ENCODE data around the gene DNAH1.

The DNAH1 gene

DNA sequence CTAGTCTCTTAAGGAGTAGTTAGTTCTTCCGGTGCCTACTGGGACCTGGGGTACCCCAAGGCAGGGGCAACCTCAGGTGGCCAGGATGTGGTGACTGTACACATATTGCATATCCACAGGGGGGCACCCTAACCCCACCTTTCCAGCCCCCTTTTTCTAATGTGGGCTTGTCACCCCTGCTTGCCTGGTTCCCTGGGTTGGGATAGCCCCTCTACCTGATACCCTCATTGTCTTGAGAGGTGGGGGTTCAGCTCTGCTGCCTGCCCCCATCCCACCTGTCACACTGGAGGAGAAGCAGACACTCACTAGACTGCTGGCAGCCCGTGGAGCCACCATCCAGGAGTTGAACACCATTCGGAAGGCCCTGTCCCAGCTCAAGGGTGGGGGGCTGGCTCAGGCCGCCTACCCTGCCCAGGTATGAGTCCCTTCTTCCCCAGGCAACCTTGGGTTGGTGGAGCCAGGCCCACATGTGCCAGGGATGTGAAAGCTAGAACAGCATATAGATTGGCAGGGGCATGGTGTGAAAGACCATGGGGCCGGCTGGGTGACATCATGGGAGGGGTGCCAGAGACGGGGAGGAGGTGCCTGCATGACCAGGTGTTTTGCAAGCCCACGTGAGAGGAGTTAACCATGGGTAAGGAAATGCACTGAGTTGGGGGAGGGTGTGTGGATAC lies 24.5 kb upstream of the DNAH1 start:
- DNase-seq = no peak

DNA sequence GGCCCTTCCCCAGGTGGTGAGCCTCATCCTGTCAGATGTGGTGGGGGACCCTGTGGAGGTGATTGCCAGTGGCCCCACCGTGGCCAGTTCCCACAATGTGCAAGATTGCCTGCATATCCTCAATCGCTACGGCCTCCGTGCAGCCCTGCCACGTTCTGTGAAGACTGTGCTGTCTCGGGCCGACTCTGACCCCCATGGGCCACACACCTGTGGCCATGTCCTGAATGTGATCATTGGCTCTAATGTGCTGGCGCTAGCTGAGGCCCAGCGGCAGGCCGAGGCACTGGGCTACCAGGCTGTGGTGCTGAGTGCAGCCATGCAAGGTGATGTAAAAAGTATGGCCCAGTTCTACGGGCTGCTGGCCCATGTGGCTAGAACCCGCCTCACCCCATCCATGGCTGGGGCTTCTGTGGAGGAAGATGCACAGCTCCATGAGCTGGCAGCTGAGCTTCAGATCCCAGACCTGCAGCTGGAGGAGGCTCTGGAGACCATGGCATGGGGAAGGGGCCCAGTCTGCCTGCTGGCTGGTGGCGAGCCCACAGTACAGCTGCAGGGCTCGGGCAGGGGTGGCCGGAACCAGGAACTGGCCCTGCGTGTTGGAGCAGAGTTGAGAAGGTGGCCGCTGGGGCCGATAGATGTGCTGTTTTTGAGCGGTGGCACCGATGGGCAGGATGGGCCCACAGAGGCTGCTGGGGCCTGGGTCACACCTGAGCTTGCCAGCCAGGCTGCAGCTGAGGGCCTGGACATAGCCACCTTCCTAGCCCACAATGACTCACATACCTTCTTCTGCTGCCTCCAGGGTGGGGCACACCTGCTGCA lies 23.7 kb upstream of the DNAH1 start:
- no peak for DNase-seq

DNA sequence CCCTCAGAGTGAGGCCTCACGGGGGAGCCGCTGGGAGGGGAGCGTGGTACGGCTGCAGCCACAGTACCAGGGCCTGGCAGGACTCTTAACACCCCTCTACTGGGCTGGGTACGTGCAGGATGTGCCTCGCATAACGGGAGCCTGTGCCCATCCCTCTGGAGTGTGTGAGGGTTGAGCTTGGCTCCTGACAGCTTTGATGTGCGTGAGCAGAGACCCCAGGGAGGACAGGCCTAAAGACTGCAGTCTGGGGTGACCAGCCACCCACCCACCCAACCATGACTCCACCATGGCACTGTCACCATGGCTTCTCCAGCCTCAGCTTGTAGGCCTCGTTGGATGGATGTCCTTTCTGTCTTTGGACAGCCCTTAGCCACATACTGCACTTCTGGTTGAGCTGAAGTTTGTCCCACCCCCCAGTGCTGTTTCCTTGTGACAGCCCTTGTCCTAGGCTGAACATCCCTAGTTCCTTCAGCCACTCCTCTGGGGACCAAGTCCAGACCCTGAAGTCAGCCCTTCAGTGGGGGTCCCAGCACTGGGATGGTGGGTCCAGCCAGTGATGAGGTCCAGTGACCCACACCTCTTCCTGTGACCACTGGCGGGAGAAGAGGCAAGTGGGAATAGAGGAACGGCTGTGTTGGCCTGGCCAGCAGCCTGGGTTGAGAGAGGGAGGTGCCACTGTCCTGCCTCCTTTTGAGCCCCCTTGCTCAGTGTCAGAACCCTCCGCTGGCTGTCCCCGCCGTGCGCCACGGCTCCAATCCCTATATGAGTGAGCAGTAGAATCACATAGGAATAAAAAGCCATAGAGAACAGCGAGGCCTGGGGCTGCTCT lies 22.4 kb upstream of the DNAH1 start:
- DNase-seq = no peak

DNA sequence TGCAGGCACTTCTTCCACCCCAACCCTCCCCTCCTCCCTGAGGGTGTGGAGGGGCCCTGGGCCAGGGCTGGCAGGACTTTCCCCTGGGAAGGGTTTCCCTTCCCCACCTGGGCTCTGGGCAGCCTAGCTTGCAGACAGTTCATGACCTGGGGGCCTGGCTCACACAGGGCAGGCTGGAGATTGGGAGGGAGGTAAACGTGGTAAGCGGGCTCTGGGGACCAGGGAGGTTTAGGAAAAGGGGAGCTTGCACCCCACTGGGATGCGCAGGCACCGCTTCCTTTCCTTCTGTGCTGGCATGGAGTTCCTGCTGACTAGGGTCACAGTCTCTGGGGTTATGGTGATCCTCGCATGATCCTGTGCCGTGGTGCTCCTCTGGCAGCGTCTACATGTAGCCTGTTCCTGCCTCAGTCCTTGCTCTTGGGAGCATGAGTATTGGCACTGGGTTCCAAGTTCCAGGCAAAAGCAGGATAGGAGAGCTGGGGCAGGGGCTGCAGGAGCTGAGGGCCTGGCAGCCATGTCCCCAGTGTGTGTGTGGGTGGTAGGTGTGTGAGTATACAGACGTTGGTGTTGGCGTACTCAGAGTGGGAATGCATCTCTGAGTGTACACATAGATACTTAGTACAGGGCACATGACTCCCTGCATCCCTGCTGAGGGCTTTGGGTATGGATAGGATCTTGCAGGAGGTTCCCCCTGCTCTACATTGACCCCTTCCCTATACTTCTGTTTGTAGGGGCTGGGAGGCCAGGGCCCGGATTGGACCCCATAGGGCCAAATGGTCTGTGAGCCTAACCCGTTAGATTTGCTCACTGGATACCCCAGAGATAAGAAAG lies 21.6 kb upstream of the DNAH1 start:
- no peak for DNase-seq

DNA sequence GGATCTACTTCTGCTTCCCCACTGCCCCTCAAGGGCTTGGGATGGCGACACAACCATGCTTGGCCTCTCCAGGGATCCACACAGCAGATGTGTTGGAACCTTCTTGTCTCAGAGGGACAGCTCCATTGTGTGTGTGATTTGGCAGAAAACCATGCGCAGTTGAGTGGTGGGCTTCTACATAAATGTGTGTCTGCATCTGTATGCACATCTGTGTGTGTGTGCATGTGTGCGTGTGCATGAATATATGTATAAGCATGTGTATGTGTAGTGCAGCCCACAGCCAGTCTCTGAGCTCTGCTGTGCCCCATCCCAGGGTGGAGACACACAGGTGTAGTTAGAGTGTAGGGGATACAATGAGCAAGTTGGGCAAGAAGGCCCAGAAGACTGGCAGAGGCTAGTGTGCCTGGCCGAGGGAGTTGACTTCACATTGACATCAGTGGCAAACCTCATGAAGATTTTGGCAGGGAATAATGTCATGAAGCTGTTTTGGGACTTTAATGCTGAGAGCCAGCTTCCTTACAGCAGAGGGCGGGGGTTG lies 20.4 kb upstream of the DNAH1 start:
- DNase-seq = no peak

DNA sequence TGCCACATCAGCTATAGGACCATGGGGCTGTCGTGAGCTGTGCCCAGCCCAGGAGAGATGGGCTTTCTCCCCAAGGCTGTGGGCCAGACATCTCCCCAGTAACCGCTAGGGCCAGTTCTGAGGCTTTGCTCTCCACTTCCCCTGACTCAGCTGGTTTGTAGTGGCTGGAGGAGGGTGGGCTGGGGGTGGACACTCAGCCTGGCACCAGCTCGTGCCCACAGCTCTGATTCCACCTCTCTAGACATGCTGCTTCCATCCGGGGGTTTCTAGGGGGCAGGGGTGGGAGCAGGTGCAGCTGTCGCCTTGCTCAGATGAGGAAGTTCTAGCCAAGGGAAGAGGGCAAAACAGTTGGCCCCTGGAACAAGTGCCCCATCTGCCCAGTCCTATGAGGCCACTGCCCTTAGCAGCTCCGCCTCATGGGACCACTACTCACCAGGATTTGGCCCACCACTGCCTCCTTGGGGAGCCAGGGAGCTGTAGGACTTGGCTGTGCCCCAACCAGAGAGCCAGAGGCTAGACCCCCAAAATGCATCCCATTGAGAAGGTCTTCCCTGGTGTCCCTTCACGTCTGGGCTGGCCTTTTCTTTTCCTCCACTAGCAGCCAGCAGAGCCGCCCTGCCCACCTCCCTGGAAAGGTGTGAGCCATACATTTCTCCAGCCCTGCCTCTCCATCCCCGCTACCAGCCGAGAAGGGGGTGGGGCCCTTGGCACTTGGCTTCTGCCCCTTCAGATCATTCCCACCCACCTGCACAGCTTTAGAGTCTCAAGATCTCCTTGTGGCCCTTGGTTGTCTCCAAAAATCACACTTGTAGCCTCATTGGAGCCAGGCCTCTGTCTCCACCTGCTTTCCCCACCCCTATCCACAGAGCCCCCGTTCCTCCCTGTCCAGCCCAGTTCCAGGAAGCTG lies 18.6 kb upstream of the DNAH1 start:
- no peak for DNase-seq

DNA sequence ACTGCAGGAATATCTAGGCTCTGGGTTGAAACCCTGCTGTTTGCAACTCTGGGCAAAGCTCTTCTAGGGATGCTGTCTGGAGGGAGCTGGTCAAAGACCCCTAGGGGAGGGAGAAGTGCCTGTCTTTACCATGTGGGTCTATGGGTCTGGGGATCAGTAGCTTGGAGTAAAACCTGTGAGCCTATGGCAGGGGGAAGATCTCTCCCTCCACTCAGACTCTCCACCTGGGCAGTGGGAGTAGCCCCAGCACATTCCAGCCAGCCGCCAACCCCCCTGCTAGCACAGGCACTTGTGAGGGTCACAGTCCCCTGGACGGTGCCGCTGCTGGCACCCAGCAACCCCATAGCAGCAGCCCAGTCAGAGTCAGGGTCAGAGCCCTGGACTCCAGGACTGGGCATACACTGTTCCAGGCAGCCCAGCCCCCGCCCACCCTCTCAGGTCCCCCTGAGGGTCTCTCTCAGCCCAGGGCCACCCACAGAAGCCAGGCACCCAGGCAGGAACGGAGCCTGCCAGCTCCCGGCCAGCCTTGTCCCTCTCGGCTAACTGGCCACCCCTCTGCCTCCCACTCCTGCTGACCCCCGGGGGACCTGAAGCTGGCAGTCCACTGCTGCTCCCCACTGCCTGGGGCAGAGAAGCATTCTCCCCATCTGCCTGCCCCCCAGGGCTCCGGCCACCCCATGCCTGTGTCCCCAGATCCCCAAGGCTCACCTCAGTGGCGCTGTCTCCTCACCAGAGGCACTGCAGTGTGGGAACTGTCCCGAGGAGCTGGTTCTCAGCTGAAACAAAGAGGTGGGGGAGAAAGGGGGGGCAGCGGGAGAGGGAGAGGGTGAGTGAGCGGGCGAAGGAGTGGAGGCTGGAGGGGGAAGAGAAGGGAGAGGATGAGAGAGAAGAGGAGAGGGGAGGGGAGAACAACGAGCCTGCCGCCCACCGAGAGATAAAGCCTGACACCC lies 17.7 kb upstream of the DNAH1 start:
- DNase-seq = no peak

DNA sequence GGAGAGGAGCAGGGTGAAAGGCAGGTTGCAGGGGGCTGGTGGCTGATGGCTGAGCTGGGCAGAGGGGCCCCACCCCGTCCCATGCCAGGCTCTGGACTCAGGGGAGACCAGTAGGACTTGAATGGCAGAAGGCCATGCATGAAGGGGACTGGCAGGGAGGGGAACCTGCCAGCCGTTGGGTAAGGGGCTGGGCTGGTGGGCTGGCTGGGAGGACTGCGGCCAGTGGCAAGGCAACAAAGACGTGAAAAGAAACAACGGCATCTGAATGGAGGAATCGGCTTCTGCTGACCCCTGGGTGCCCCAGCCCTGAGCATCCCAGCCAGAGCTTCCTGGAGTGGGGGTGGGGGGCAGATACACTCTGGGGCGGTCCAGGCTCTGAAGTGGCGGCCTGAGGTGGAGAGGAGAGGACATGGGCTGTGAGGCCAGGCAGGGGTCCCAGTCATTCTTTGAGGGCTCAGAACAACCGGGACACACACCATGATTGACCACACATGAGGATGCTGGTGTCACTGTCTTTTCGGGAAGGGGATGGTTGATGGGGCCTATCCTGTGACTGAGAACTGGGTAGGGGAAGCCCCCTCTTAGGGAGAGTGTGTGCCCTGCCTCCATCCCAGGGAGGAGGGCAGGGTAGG lies 16.8 kb upstream of the DNAH1 start:
- DNase-seq = no peak

DNA sequence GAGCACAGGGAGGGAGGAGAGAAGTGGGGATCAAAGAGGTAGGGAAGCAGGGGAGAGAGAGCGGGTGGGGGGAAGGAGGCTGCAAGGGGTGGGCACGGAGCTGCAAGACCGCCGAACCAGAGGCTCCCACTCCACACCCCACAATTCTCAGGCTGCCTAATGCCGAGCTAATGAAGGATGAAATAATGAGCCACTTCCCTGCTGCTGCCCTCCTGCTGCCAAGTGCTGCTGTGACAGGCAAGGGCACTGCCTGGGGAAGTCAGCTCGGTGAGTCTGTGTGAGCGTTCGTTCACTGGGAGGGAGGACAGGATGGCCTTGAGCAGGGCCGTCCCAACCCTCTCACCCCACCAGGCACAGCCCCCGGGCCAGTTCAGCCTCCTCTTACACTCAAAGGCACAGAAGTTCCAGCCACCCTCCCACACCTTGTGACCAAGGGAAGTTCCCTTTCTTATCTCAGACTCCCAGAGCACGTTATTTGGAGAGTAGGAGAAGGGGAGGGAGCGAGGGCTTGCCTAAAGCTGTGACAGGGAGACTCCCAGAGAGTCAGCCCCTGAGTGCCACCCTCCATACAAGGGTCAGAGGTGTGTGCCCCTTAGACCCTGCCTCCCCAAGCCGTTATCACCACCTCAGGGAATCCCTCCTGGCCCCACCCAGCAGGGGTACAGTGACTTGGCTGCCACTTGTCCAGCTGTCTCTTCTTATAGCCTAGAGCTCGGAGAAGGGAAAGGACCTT lies 16.1 kb upstream of the DNAH1 start:
- no peak for DNase-seq

DNA sequence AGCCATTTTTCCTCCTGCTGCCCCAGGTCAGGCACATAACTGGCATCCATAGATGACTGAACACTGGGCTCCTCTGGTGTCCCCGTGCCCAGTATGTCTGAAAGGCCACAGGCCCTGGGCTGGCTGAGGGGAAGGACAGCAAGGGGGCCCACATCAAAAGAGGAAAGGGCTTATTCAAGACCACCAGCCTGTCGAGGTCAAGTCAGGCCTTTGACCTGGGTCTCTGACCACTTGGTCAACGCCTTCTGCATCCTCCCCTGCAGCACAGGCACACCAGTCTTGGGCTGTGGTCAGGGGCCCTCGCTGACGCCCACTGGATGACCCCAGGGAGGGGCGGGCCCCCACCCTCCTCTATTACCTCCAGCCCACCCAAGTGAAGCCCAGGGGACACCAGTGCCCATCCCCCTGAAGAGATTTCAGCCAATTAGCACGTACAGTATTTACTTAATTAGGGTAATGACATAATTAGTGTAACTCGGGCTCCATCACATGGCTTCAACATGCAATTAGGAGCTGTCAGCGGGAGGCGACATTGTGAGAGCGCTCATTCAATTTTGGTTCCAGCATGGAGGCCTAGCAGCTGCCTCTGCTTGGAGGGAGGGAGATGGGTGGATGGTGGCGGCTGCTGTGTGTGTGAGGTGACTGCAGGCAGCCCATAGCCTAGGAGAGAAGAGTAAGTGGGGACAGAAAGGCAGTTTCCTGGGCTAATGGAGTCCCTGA lies 13.5 kb upstream of the DNAH1 start:
- no peak for DNase-seq

DNA sequence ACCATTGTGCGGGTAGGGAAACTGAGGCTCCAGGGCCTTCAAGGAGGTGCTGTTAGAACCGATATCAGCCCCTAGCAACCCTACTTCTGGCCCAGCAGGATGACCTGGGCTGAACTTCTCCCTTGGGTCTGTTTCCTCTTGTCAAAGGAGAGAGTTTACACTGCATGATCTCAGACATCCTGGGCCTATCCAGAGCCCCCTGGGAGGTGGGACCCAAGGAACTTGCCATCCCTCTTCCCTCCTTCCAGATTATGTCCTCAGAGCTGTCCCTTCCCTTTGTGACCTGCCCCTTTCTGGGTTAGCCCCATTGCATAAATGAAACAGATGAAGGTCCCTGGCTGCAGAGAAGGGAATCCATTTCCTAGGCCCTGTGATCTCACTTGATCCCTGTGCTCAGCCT lies 12.3 kb upstream of the DNAH1 start:
- no peak for DNase-seq

DNA sequence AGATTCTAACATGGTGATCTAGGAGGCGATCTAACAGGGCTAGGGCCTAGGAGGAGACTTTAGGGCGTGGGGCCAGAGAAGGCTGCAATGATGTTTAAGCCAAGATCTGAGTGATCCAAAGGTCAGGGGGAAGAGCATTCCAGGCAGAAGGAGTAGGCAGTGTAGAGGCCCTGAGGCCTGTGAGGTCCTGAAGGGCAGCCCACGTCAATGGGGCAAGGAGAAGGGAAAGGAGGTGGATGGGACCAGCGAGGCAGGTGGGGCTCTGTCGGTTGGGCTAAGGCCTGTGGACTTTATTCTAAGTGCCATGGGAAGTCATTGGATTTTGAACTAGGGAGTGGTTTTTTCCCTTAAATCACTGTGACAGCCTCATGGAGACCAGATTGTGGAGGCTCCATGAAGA lies 10.2 kb upstream of the DNAH1 start:
- DNase-seq = no peak

DNA sequence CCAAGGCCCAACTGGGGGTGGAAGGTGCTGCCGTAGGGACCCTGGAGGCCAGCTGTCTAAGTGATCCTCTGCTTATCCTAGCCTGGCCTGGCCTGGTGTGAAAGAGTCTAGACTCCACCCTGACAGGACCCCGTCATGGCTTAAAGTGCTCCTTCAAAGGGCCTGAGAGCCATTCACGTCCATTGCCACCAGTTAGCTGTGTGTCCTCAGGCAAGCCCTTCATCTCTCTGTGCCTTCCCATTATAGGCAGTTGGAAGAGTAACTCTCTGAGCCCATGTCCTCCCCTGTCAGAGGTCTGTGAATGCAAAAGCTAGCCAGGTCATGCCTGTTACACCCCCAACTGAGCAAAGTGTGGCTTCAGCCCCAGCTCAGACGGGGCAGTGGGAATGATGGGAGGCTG lies 9.1 kb upstream of the DNAH1 start:
- DNase-seq = no peak

DNA sequence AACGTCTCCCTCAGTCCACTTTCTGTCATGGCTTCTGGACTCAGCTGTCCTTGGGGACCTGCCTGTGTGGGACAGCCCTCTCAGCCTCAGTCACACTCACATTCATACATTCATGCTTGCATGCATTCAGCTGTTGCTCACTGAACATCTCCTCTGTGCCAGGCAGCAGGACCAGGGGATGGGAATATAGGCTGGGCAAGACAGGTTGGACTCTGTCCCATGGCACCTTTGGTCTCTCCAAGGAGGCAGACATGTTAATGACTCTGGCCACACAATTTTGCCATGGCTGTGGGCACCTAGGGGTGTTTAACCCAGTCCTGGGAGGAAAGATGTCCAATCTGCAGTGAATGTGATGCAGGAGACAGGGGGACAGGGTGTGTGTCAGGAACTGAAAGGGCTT lies 7.8 kb upstream of the DNAH1 start:
- DNase-seq = no peak

DNA sequence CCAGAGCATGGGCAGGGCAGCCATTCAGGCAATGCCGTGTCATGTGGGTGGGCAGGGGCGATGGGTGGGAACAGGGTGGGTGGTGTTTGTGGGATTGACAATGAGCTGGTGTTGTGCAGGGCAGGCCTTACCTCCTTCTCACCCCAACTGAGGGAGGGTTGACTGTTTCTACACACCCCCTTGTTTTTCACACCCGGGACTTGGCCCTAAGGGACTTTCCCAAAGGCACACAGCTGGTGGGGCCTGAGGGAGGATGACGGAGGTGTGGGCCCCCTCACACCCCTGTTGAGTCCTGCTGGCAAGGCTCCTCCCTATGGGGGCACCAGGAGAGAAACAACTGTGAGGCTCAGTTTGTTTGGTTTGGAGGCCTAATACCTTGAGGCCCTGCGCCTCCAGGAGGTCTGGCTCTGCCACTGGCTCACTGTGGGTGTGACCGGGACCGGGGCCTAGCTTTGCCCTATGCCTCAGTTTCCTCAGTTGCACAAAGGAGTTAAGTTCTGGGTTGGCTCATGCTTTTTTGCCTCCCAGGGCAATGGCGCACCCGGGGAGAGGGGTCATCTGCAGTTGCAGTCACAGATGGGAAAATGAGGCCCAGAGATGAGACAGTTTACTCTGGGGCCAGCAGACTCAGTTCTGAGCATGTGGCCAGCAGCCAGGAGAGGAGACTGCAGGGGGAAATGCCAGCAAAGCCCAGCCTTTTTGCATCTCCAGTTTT lies 5.1 kb upstream of the DNAH1 start:
- no peak for DNase-seq

DNA sequence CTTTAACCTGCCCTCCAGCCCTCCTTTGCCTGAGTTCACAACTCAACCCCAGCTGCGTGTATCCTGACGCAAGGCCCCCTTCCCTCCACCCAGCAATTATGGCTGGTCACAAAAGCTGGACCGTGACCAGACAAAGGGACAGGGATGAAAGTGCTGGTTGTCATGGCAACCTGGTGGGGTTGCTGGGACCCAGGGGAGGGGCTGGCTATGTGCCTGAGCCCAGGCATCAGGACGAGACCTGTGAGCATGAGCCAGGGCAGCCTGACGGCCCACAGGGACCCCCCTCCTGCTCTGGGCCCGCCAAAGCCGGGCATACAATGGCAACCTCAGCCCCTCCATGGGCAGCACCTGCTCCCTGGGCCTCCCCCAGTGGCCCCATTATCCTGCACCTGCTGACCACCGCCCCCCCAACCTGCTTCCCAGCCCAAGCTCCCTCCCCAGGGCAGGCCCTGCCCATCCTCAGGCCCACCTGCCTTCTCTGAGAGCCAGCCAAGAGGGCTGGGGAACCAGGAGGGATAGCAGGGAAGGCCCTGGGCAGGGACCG lies 4.5 kb upstream of the DNAH1 start:
- DNase-seq = no peak

DNA sequence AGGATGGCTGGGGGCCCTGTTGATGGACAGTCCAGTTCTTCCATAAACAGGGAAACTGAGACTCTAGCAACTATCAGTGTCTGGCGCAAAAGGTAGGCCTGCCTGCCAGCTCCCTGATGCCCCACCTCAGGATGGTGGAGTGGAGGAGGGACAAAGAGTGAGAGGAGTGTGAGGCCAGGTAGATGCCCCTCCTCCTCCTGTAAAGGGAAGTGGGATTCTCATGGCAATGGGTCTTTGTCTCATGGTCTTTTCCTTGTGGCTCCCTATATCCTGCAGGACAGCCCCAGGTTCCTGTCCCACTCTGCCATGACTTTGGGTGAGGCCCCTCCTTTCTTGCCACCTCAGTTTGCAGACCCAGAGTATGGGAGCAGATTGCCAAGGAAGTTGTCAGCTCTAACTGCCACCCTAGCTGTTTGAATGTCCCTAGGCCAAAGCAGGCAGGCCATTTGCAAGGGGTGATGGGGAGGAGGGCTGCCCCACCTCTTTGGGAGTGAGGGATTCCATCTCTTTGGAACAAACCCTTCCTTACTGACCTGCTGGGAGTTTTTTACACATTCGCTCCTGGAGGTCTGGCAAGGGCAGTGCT lies 2.8 kb upstream of the DNAH1 start:
- no peak for DNase-seq
